K562 (cell line): ENCODE measurements around the gene IREB2. TPM values are rescaled to one million over a fixed set of nuclear protein-coding genes. Genes with fewer than 3 reads are reported as not detected.

Experiments used
- ATAC-seq: fragments of 200-7000 bp; cut with Tn5 transposase; 3 replicates; pipeline ENCODE4 v1.9.1; 2020; ENCODE audit warnings: moderate library complexity
- BruUV-seq: library from RNA; stranded (reverse); fragments of 400-500 nt; replicated peaks from 2 replicates; lab custom pipeline; 2021; lab: Mats Ljungman, UMichigan
- CTCF ChIA-PET: fragments of 300-600 bp; formaldehyde crosslinking; extraction: SDS; loops from one replicate; lab custom pipeline; 2021; ENCODE audit warnings: low intra/inter-chr PET ratio; lab: Yijun Ruan, JAX
- POLR2A ChIA-PET: fragments of 300-600, 350-650 bp; sonication (Branson Sonifier 250); formaldehyde crosslinking; extraction: SDS; loops from one replicate; lab custom pipeline; 2021; ENCODE audit warnings: antibody characterized with exemption, inconsistent platforms; lab: Yijun Ruan, JAX
- DNase-seq, 4 experiments: peaks; one replicate each; pipeline versions ENCODE4 v3.0.0 to v3.0.0-alpha.2; 2011 to 2018; ENCODE audit warnings: low spot score in 3 of 4, mixed read lengths in 3 of 4; ENCODE audit errors: extremely low read depth in 1 of 4
- FAIRE-seq: peaks from 2 replicates; lab custom pipeline; 2011; peaks lifted over from hg19 to GRCh38; lab: Jason Lieb, UNC
- H2AFZ ChIP-seq: 2 replicates; pipeline ENCODE4 v1.6.0; 2011; ENCODE audit warnings: low read depth, low read length, control low read depth, inconsistent platforms
- H3K27ac ChIP-seq: fragments of 200-600 bp; 3 replicates; pipeline ENCODE4 v1.8.0; 2011; ENCODE audit warnings: low read depth, mild to moderate bottlenecking, control low read depth, inconsistent platforms, low read length, moderate library complexity, mixed read lengths; ENCODE audit errors: extremely low read depth
- H3K27me3 ChIP-seq, 2 experiments: fragments of 300-600 bp in 1 of 2; 2 replicates in 1 of 2; 3 replicates in 1 of 2; pipeline versions ENCODE4 v1.6.0 to v1.8.0; 2011; ENCODE audit warnings: inconsistent platforms in 2 of 2, low read length in 2 of 2, mild to moderate bottlenecking in 1 of 2, mixed read lengths in 1 of 2, moderate library complexity in 1 of 2; ENCODE audit not compliant: control insufficient read depth in 2 of 2, insufficient read depth in 2 of 2
- H3K36me3 ChIP-seq: fragments of 300-600 bp; 3 replicates; pipeline ENCODE4 v1.8.0; 2011; ENCODE audit warnings: mild to moderate bottlenecking, low read length, inconsistent platforms; ENCODE audit not compliant: control insufficient read depth, insufficient read depth
- H3K4me1 ChIP-seq, 2 experiments: fragments of 200-600 bp in 1 of 2; replicated peaks in 1 of 2; 2 replicates in 1 of 2; 3 replicates in 1 of 2; pipeline versions ENCODE4 v1.5.1 to v1.8.0; 2011; ENCODE audit warnings: inconsistent platforms in 2 of 2, low read length in 2 of 2, mild to moderate bottlenecking in 1 of 2, mixed read lengths in 1 of 2, moderate library complexity in 1 of 2; ENCODE audit not compliant: control insufficient read depth in 2 of 2, insufficient read depth in 2 of 2
- H3K4me2 ChIP-seq: 2 replicates; pipeline ENCODE4 v1.6.1; 2011; ENCODE audit warnings: low read length, control low read depth, inconsistent platforms, mixed read lengths; ENCODE audit not compliant: insufficient read depth
- H3K4me3 ChIP-seq: fragments of 200-600 bp; sonication (generic), shearing (Covaris generic); 2 replicates; pipeline ENCODE4 v1.5.1; 2016; ENCODE audit warnings: control low read depth, inconsistent platforms
- H3K79me2 ChIP-seq: fragments of 200-600 bp; 3 replicates; pipeline ENCODE4 v1.8.0; 2011; ENCODE audit warnings: low read length, inconsistent platforms; ENCODE audit not compliant: control insufficient read depth, insufficient read depth
- H3K9ac ChIP-seq, 2 experiments: 2 replicates each; pipeline versions ENCODE4 v1.6.0 to v1.6.1; 2011; ENCODE audit warnings: low read depth in 2 of 2, low read length in 2 of 2, control low read depth in 1 of 2, inconsistent platforms in 1 of 2, mild to moderate bottlenecking in 1 of 2, mixed read lengths in 1 of 2; ENCODE audit not compliant: insufficient read depth in 1 of 2
- H3K9me1 ChIP-seq: one replicate; pipeline ENCODE4 v1.6.0; 2011; ENCODE audit warnings: inconsistent platforms, mild to moderate bottlenecking, low read length, moderate library complexity; ENCODE audit not compliant: control insufficient read depth, insufficient read depth
- H3K9me3 ChIP-seq: replicated peaks from 2 replicates; pipeline ENCODE4 v1.5.1; 2011; ENCODE audit warnings: low read depth, low read length, inconsistent platforms; ENCODE audit not compliant: control insufficient read depth, insufficient read depth
- H4K20me1 ChIP-seq: replicated peaks from 2 replicates; pipeline ENCODE4 v1.6.1; 2011; ENCODE audit warnings: low read length, inconsistent platforms, mixed read lengths; ENCODE audit not compliant: control insufficient read depth, insufficient read depth
- CEBPG ChIP-seq, 3 experiments: fragments of 200-800 bp in 1 of 3; sonication (Bioruptor generic) in 1 of 3; sonication (generic) in 1 of 3; formaldehyde crosslinking in 1 of 3; IDR thresholded peaks in 2 of 3; conservative IDR thresholded peaks in 1 of 3; 2 replicates each; pipeline versions ENCODE4 v1.6.1 to v1.8.0; 2016 to 2022; ENCODE audit warnings: missing compliant biosample characterization in 2 of 3, missing genetic modification characterization in 2 of 3, mild to moderate bottlenecking in 1 of 3, missing genetic modification reagents in 1 of 3
- CREBBP ChIP-seq: IDR thresholded peaks from one replicate; pipeline ENCODE4 v1.6.1; 2012; ENCODE audit warnings: low read depth, mild to moderate bottlenecking, control low read depth, inconsistent platforms, low read length
- ETS1 ChIP-seq: conservative IDR thresholded peaks from 2 replicates; pipeline ENCODE4 v1.6.1; 2011; ENCODE audit warnings: low read depth, mild to moderate bottlenecking, low read length; ENCODE audit not compliant: control insufficient read depth
- GTF2A2 ChIP-seq: IDR thresholded peaks from 2 replicates; pipeline ENCODE4 v1.6.1; 2016; ENCODE audit warnings: mild to moderate bottlenecking, missing genetic modification characterization, missing compliant biosample characterization
- JUNB ChIP-seq: fragments of 450-650 bp; formaldehyde crosslinking; conservative IDR thresholded peaks from 2 replicates; pipeline ENCODE4 v1.4.0; 2020; ENCODE audit warnings: mild to moderate bottlenecking
- KAT7 ChIP-seq: sonication (generic); formaldehyde crosslinking; IDR thresholded peaks from 2 replicates; pipeline ENCODE4 v1.8.0; 2022; ENCODE audit warnings: missing genetic modification reagents, mild to moderate bottlenecking, borderline replicate concordance
- MAFG ChIP-seq: fragments of 450-650 bp; conservative IDR thresholded peaks from 2 replicates; pipeline ENCODE4 v1.6.1; 2016; ENCODE audit warnings: missing genetic modification characterization, missing compliant biosample characterization
- MTF1 ChIP-seq: fragments of 250-450 bp; sonication (Bioruptor Pico); IDR thresholded peaks from 2 replicates; pipeline ENCODE4 v1.9.0; 2021; ENCODE audit warnings: moderate library complexity, mild to moderate bottlenecking, inconsistent platforms, borderline replicate concordance
- SP1 ChIP-seq: sonication (generic); formaldehyde crosslinking; IDR thresholded peaks from 2 replicates; pipeline ENCODE4 v1.8.1; 2022; ENCODE audit warnings: mild to moderate bottlenecking, missing genetic modification reagents
- SP2 ChIP-seq: IDR thresholded peaks from 2 replicates; pipeline ENCODE4 v1.6.1; 2011; ENCODE audit warnings: mild to moderate bottlenecking, low read depth, low read length, moderate library complexity; ENCODE audit not compliant: poor library complexity, severe bottlenecking; ENCODE audit errors: extremely low read depth
- ZNF197 ChIP-seq: fragments of 200-800 bp; sonication (Bioruptor generic); IDR thresholded peaks from 2 replicates; pipeline ENCODE4 v1.6.1; 2016; ENCODE audit warnings: low read depth, missing genetic modification characterization, missing compliant biosample characterization
- ZNF24 ChIP-seq: fragments of 450-650 bp; IDR thresholded peaks from 2 replicates; pipeline ENCODE4 v1.6.1; 2016
- ZNF584 ChIP-seq: fragments of 200-800 bp; sonication (Bioruptor generic); IDR thresholded peaks from 2 replicates; pipeline ENCODE4 v1.6.1; 2016; ENCODE audit warnings: low read depth, mild to moderate bottlenecking, missing genetic modification characterization, missing compliant biosample characterization
- ZNF695 ChIP-seq: fragments of 450-650 bp; formaldehyde crosslinking; IDR thresholded peaks from 2 replicates; pipeline ENCODE4 v1.4.0; 2020; ENCODE audit warnings: mild to moderate bottlenecking, moderate library complexity
- WGBS: fragments of 100-300 bp; shearing (Covaris generic); methylation state at CpG from one replicate; pipeline ENCODE4 v1.1.6; 2016; ENCODE audit warnings: low coverage, mixed read lengths; ENCODE audit not compliant: insufficient coverage; ENCODE audit errors: missing lambda C conversion rate; 5-methylcytosine and 5-hydroxymethylcytosine counted together
- in situ Hi-C: fragments of 300-500 bp; cut with MboI; formaldehyde crosslinking; loops from 4 replicates; pipeline ENCODE4 v1.15.0; 2018; ENCODE audit warnings: inconsistent platforms, mixed read lengths
- intact Hi-C: fragments of 100-400 bp; cut with micrococcal nuclease; formaldehyde crosslinking; loops from 2 replicates; pipeline ENCODE4 v1.14.2; 2022
- polyA plus RNA-seq, 8 experiments: library from polyadenylated mRNA; depleted of rRNA in 4 of 8; stranded (reverse) in 5 of 8; unstranded in 3 of 8; fragments of >200 nt; fragmentation: Nextera tagmentation in 2 of 8; fragmentation: Illumina TruSeq in 1 of 8; extraction: Ambion mirVana in 2 of 8; extraction: Trizol in 1 of 8; gene quantifications; 2 replicates each; pipeline versions ENCODE4 v1.2.1 to v1.2.3, GENCODE V29; 2011 to 2014; ENCODE audit warnings: inconsistent platforms in 1 of 8, missing spikeins in 1 of 8
- total RNA-seq, 7 experiments: library from RNA; depleted of rRNA in 6 of 7; stranded (reverse); fragments of >200 nt in 6 of 7; fragmentation: Illumina TruSeq in 2 of 7; extraction: Trizol in 2 of 7; gene quantifications; 2 replicates each; pipeline versions ENCODE4 v1.2.1 to v1.2.3, GENCODE V29; 2011 to 2021; ENCODE audit warnings: low replicate concordance in 1 of 7

Gene IREB2
- total and polyA plus RNA-seq, 9 of the 15 experiments (the other 6 are each of a cell fraction or from before 2014, with no cell fraction given): 16.8 to 61.7 (median 34.0) TPM

- CTCF ChIA-PET: no interaction called here
- H4K20me1 ChIP-seq: 0 out of 2 replicates have a peak, but pooled peaks cover 3% of the 10 kb centered on the region
Measured at GRCh38 chr15:78402061-78402610, 35.9 kb upstream of the IREB2 start.

More at GRCh38 chr15:78402061-78402610, 35.9 kb upstream of the IREB2 start:
- 3% methylated on average over 9 of the region's 9 CpGs for WGBS
- ATAC-seq: no peak
- H3K27me3 ChIP-seq: peaks cover 48 to 74% of the 10 kb centered on the region in 2 experiments
- H3K9me3 ChIP-seq: no peaks in the 10 kb centered on the region; the same call in 1 of the 2 replicates
- POLR2A ChIA-PET: interaction anchor here (0.7 kb wide), 1 partner anchor 39 kb away, joined by 3 read pairs; no protein-coding TSS in a partner anchor
- H2AFZ ChIP-seq: no peak overlapping the region
- H3K27ac ChIP-seq: no peak overlapping the region
- H3K9me1 ChIP-seq: no peaks in the 10 kb centered on the region
- BruUV-seq: no TSS peak
- no peak overlapping the region for H3K9ac ChIP-seq
- no peaks in the 10 kb centered on the region for H3K36me3 ChIP-seq
- FAIRE-seq: no peak
- in situ Hi-C loops (no loop called here), intact Hi-C loops (no loop called here)
- H3K79me2 ChIP-seq: no peaks in the 10 kb centered on the region
- no peak overlapping the region for H3K4me2 ChIP-seq
- no peak for DNase-seq
- peaks cover 0 to 11% of the 10 kb centered on the region in 2 experiments; a peak in 2 of 5 replicates for H3K4me1 ChIP-seq
- no peak overlapping the region for H3K4me3 ChIP-seq
- TF ChIP-seq CREBBP (no peak), ZNF197 (CRISPR knock-in tag) (no peak), KAT7 (no peak), SP2 (no peak), SP1 (CRISPR knock-in tag) (no peak), ZNF24 (no peak), ETS1 (no peak), JUNB (no peak), ZNF695 (CRISPR knock-in tag) (no peak), MAFG (tag) (no peak), GTF2A2 (no peak), MTF1 (CRISPR knock-in tag) (no peak), ZNF584 (CRISPR knock-in tag) (no peak), CEBPG (CRISPR knock-in tag; IDR thresholded peaks at IDR 0.05) (no peak), CEBPG (tag; conservative IDR thresholded peaks at IDR 0.05 in 1 of 2, IDR thresholded peaks at IDR 0.05 in 1 of 2) (no peak)
- TF ChIP-seq, all 486 proteins: peak for 0
